Naive B cell (primary cell): ENCODE measurements around the gene UBQLN2. TPM values are rescaled to one million over a fixed set of nuclear protein-coding genes. Genes with fewer than 3 reads are reported as not detected.
"Not testable (repeated sequence)": the region's sequence is repeated elsewhere in the genome, so short reads cannot be mapped to it uniquely, and the experiment has no call there.

Source experiments
- ATAC-seq, 2 donors: fragments of 150-1000 bp; cut with Tn5 transposase; 2 replicates each; pipeline ENCODE4 v1.10.0; 2021; ENCODE audit warnings: low read depth in 2 of 2, mild to moderate bottlenecking in 2 of 2, moderate library complexity in 2 of 2
- DNase-seq: peaks from one replicate; pipeline ENCODE4 v3.0.0; 2022
- H3K27ac Mint-ChIP-seq, 6 donors: one replicate each; pipeline ENCODE4 v1.8.0; 2020 to 2022; ENCODE audit warnings: mild to moderate bottlenecking in 6 of 6, mixed read lengths in 6 of 6, moderate library complexity in 5 of 6, inconsistent platforms in 2 of 6
- H3K27me3 Mint-ChIP-seq, 3 donors: one replicate each; pipeline ENCODE4 v1.8.0; 2021 to 2022; ENCODE audit warnings: mixed read lengths in 3 of 3, mild to moderate bottlenecking in 1 of 3
- H3K36me3 Mint-ChIP-seq, 2 donors: one replicate each; pipeline ENCODE4 v1.8.0; 2020 to 2022; ENCODE audit warnings: mixed read lengths in 2 of 2, inconsistent platforms in 1 of 2, mild to moderate bottlenecking in 1 of 2
- H3K4me1 Mint-ChIP-seq, 3 donors: one replicate each; pipeline ENCODE4 v1.8.0; 2020 to 2022; ENCODE audit warnings: mixed read lengths in 3 of 3, inconsistent platforms in 1 of 3, mild to moderate bottlenecking in 1 of 3, moderate library complexity in 1 of 3
- H3K4me3 Mint-ChIP-seq, 8 donors: one replicate each; pipeline ENCODE4 v1.8.0; 2020 to 2022; ENCODE audit warnings: mild to moderate bottlenecking in 8 of 8, mixed read lengths in 8 of 8, moderate library complexity in 8 of 8, inconsistent platforms in 2 of 8
- H3K9me3 Mint-ChIP-seq, 7 donors: one replicate each; pipeline ENCODE4 v1.8.0; 2020 to 2022; ENCODE audit warnings: mixed read lengths in 7 of 7, mild to moderate bottlenecking in 5 of 7, inconsistent platforms in 2 of 7, moderate library complexity in 1 of 7
- polyA plus RNA-seq, 6 donors: library from polyadenylated mRNA; unstranded; fragments of 300-500 nt; fragmentation: Illumina TruSeq; gene quantifications; one replicate each; pipeline ENCODE4 v1.2.3, GENCODE V29; 2021; ENCODE audit warnings: low read depth in 6 of 6

Gene UBQLN2
- polyA plus RNA-seq, 6 donors from 2014 or later: 26.3 to 44.2 (median 29.2) TPM

DNA sequence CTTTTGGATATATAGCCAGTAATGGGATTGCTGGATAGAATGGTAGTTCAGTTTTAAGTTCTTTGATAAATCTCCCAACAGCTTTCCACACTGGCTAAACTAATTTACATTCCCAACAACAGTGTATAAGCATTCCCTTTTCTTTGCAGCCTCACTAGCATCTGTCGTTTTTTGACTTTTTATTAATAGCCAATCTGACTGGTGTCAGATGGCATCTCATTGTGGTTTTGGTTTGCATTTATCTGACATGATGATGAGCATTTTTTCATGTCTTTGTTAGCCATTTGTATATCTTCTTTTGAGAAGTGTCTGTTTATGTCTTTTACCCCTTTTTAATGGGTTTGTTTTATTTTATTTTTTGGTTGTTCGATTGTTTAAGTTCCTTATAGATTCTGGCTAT is 13.3 kb downstream of the UBQLN2 start:
- peaks cover 8 to 33% (median 17%) of the 10 kb centered on the region in 3 donors for H3K4me1 Mint-ChIP-seq
- peaks cover 15% of the 10 kb centered on the region in 2 donors for H3K36me3 Mint-ChIP-seq
- H3K9me3 Mint-ChIP-seq: peaks cover 0 to 10% (median 5%) of the 10 kb centered on the region in 7 donors
- no peak overlapping the region for H3K27ac Mint-ChIP-seq
- DNase-seq (no peak), ATAC-seq (no peak)
- H3K4me3 Mint-ChIP-seq: no peak overlapping the region
- no peaks in the 10 kb centered on the region for H3K27me3 Mint-ChIP-seq

DNA sequence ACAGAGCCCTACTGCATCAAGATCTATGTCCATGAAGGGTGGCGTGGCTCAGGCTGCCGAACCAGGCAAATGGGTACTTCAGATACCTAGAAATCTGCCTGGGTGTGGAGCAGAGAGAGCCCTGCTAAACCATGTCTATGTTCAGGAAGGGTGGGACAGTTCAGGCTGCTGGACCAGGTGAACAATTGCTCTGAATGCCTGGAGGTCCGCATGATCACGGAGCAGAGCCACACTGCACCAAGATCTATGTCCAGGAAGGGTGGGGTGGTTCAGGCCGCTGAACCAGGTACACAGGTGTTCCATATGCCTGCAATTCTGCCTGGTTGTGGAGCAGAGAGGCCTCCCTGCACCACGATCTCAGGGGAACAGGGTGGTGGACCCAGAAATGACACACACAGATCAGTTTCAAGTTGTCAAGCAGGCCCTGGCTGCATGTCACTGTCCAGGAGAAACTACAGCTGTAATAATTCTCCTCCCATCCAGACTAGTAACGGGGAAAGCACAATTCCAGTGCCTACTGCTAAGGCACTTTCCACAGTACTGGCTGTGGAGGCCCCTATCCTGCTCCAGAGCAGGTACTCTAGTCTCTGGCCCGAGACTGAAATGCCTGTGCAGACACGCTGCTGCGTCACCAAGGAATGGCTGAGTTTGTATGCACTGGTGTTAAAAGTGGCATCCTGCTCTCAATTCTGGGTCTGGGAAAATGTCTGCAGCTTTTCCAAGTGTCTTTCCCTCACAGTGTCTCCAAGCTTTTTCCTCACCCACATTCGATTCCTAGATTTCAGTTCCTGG is 25.2 kb downstream of the UBQLN2 start:
- Mint-ChIP-seq H3K4me3 (no peak overlapping the region), H3K27ac (peak overlapping the region in 1 of 6 donors; percentile 59), H3K27me3 (no peaks in the 10 kb centered on the region), H3K36me3 (peaks cover 0 to 3% of the 10 kb centered on the region in 2 donors), H3K9me3 (peaks cover 0 to 27% (median 17%) of the 10 kb centered on the region in 7 donors), H3K4me1 (peaks cover 3 to 11% (median 5%) of the 10 kb centered on the region in 3 donors)
- no peak for DNase-seq
- no peak for ATAC-seq

GRCh38 chrX:56591830-56592229 is 28.4 kb downstream of the UBQLN2 start:
- not testable (repeated sequence) for ATAC-seq, H3K27ac Mint-ChIP-seq, H3K27me3 Mint-ChIP-seq, DNase-seq, H3K4me3 Mint-ChIP-seq
- Mint-ChIP-seq H3K36me3 (peaks cover 3 to 17% of the 10 kb centered on the region in 2 donors), H3K9me3 (peaks cover 0 to 33% (median 21%) of the 10 kb centered on the region in 7 donors), H3K4me1 (peaks cover 6 to 37% (median 8%) of the 10 kb centered on the region in 3 donors)

DNA sequence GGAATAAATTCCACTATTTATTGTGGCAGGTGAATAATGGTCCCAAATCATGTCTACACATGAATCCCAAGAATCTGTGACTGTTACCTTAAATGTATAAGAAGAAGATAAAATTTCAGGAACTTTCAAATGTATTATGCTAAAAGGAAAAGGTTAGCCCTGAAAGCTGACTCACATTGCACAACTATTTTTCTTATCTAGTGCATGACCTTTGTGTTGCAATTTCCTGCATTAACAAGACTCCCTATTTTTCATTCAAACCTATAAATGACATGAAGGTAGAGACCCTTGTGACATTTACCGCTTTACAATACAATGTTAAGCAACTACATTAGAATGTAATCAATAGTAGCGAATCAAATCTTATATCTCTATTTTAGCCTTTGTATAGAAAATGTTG is 36.7 kb downstream of the UBQLN2 start:
- DNase-seq: no peak
- Mint-ChIP-seq H3K9me3 (peaks cover 0 to 18% (median 5%) of the 10 kb centered on the region in 7 donors), H3K4me3 (no peak overlapping the region), H3K36me3 (peaks cover 9 to 11% of the 10 kb centered on the region in 2 donors), H3K27me3 (no peaks in the 10 kb centered on the region), H3K4me1 (peaks cover 0 to 18% (median 0%) of the 10 kb centered on the region in 3 donors), H3K27ac (no peak overlapping the region)
- no peak for ATAC-seq

DNA sequence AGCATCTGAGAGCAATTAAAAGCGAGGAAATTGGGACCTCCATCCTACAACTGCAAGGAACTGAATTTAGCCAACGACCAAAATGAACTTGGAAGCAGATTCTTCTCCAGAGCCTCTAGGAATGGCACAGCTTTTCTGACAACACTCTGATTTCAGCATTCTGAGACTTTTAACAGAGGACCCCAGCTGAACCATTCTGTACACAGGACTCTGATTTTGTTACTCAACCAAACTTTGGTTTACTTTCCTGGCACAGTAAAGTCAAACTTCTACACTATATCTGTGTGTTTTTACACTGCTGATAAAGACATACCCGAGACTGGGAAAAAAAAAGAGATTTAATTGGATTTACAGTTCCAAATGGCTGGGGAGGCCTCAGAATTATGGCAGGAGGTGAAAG is 37.6 kb downstream of the UBQLN2 start:
- Mint-ChIP-seq H3K36me3 (peaks cover 9 to 12% of the 10 kb centered on the region in 2 donors), H3K27ac (no peak overlapping the region), H3K4me3 (no peak overlapping the region), H3K4me1 (peaks cover 0 to 9% (median 0%) of the 10 kb centered on the region in 3 donors), H3K9me3 (peaks cover under 1 to 17% (median 6%) of the 10 kb centered on the region in 7 donors), H3K27me3 (no peaks in the 10 kb centered on the region)
- DNase-seq (no peak), ATAC-seq (no peak)

DNA sequence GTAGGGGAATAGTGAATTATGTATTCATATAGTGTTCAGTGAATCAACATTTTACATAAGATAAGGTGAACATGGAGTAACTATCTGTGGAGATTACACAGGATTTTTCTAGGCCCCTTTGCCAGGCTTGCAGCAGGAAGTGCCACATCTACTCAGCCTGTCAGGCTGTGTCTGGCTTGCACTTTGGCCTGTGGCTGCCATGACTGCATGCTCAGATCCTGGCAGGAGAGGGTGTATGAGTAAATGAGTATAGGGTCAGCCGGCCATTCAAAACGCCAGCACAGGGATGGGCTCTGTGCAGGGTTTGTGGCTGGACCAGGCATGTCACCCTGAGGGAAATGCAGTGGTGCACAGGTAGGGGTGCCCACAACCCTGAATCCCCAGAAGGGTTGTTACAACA is 51.9 kb downstream of the UBQLN2 start:
- no peak for DNase-seq
- Mint-ChIP-seq H3K9me3 (peaks cover 0 to 20% (median 8%) of the 10 kb centered on the region in 7 donors), H3K27ac (no peak overlapping the region), H3K4me3 (no peak overlapping the region), H3K36me3 (no peaks in the 10 kb centered on the region), H3K4me1 (peaks cover 0 to 4% (median 0%) of the 10 kb centered on the region in 3 donors), H3K27me3 (no peaks in the 10 kb centered on the region)
- no peak for ATAC-seq

Other genes starting within 250 kb of the UBQLN2 start
- gene NBDY, start 165.6 kb downstream of the UBQLN2 start, polyA plus RNA-seq: 10 to 100 TPM; 44.9 to 69.1 (median 54.8) TPM